DMS79 treated with DMSO at 0.1 percent for 48 hours (cell line): Measurements from ENCODE around the gene OR8D1.
"Not testable (repeated sequence)": the region's sequence is repeated elsewhere in the genome, so short reads cannot be mapped to it uniquely, and the experiment has no call there.

ENCODE experiments used
- DNase-seq: peaks from one replicate; lab custom pipeline; 2025; lab: John Stamatoyannopoulos, UW

The OR8D1 gene

GRCh38 chr11:124285610-124286344, 28.0 kb downstream of the OR8D1 start:
- no peak for DNase-seq

DNA sequence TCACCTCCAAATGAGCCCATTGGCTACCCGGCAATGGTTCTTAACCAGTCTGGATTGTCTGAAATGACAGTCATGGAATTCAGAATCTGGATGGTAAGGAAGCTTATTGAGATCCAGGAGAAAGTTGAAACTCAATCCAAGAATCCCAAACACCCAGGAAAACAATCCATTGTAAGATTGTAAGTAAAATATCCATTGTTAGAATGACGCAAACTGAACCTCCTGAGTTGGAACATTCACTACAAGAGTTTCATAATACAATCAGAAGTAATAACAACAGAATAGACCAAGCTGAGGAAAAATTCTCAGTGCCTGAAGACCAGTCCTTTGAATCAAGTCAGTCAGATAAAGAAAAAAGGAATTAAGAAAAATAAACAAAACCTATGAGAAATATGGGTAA, 35.5 kb downstream of the OR8D1 start:
- no peak for DNase-seq

DNA sequence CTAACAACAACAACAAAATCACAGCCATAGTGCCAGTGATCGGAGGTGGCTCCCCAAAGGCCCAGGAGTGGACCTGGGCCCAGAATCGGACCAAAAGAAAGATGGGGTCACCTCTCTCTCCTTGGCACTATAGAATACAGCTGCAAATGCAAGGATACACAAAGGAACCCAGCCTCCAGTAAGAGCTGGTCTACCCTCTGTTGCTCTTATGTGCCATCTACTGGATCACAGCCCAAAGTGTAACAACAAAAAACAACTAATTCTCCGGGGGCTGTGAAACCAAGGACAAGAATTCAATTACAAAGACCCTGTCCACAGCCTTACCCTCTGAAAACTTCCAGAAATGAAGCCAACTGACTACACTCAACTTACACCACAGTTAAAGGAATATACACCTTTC, 35.9 kb downstream of the OR8D1 start:
- no peak for DNase-seq

- DNase-seq, result no peak
These were observed 36.5 kb downstream of the OR8D1 start for GRCh38 chr11:124277207-124277606.

- no peak for DNase-seq
These were observed 37.7 kb downstream of the OR8D1 start for GRCh38 chr11:124276081-124276480.

GRCh38 chr11:124274000-124274399, 39.7 kb downstream of the OR8D1 start:
- no peak for DNase-seq

- not testable (repeated sequence) for DNase-seq
These were observed 42.9 kb downstream of the OR8D1 start for GRCh38 chr11:124270886-124271285.

DNA sequence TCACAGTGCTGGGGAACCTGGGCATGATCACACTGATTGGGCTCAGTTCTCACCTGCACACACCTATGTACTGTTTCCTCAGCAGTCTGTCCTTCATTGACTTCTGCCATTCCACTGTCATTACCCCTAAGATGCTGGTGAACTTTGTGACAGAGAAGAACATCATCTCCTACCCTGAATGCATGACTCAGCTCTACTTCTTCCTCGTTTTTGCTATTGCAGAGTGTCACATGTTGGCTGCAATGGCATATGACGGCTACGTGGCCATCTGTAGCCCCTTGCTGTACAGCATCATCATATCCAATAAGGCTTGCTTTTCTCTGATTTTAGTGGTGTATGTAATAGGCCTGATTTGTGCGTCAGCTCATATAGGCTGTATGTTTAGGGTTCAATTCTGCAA, 48.7 kb downstream of the OR8D1 start:
- not testable (repeated sequence) for DNase-seq

- no peak for DNase-seq
These were observed 57.7 kb downstream of the OR8D1 start, which contains the start of gene OR8G5 for GRCh38 chr11:124256076-124256475. OR8G5 (plus strand) TSS chr11:124256376; CDS start chr11:124264932, 8,556 bp downstream.
